HFF-Myc (cell line): ENCODE measurements around the gene BCAR1.

Experiments
- DNase-seq: peaks from one replicate; pipeline ENCODE4 v3.0.0-alpha.2; 2011; ENCODE audit warnings: low read depth; ENCODE audit errors: extremely low read depth
- H3K4me3 ChIP-seq: replicated peaks from 2 replicates; pipeline ENCODE4 v1.5.1; 2011; ENCODE audit warnings: low read depth, mild to moderate bottlenecking, control low read depth, low read length
- TF ChIP-seq, protein P1 (sequence below): IDR thresholded peaks from 2 replicates; pipeline ENCODE4 v1.5.1; 2012; ENCODE audit warnings: mild to moderate bottlenecking, low read depth, low read length, control low read depth; ENCODE audit errors: missing control alignments

The BCAR1 gene

DNA sequence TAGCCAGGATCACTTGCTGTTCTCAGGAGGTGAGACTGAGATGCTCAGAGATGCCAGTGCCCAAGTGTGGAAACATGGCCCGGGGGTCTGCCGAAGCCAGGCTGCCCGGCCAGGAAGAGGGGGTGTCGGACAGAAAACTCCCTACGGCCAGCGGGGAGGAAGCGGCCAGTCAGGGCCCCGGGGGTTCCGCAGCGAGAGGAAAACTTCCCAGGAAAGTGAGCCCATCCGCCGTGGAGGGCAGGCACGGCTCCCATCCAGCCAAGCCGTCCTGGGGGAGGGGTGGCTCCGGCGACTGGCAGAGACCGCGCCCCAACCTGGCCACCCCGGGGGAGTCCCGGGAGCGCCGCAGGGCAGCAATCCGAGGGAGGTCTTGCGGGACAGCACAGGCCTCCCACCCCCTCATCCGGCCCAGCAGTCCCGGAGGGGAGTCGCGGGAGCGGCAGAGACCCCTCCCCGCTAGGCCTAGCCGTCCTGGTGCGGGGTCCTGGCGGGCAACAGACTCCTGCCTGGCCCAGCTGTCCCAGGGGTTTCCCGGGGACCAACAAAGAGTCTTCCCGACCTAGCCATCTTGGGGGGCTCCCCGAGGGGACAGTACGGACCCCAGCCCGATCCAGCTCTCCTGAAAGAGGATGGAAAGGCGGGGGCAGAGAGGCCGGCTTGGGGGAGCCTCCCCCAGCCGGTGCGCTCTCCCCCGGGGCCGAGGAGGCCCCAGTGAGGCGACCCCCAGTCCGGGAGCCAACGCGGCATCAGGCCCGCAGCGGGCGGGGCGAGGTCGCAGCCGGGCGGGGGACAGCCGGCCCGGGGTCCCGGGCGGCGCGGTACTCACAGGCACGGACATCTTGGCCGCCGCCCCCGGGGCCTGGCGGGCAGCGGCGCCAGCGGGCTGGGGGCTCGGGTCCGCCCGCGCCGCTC lies 13.8 kb upstream of the BCAR1 start:
- H3K4me3 ChIP-seq: peak overlapping the region; percentile 92
- DNase-seq: no peak
- TF ChIP-seq, protein P1, sequence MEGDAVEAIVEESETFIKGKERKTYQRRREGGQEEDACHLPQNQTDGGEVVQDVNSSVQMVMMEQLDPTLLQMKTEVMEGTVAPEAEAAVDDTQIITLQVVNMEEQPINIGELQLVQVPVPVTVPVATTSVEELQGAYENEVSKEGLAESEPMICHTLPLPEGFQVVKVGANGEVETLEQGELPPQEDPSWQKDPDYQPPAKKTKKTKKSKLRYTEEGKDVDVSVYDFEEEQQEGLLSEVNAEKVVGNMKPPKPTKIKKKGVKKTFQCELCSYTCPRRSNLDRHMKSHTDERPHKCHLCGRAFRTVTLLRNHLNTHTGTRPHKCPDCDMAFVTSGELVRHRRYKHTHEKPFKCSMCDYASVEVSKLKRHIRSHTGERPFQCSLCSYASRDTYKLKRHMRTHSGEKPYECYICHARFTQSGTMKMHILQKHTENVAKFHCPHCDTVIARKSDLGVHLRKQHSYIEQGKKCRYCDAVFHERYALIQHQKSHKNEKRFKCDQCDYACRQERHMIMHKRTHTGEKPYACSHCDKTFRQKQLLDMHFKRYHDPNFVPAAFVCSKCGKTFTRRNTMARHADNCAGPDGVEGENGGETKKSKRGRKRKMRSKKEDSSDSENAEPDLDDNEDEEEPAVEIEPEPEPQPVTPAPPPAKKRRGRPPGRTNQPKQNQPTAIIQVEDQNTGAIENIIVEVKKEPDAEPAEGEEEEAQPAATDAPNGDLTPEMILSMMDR: no peak

DNA sequence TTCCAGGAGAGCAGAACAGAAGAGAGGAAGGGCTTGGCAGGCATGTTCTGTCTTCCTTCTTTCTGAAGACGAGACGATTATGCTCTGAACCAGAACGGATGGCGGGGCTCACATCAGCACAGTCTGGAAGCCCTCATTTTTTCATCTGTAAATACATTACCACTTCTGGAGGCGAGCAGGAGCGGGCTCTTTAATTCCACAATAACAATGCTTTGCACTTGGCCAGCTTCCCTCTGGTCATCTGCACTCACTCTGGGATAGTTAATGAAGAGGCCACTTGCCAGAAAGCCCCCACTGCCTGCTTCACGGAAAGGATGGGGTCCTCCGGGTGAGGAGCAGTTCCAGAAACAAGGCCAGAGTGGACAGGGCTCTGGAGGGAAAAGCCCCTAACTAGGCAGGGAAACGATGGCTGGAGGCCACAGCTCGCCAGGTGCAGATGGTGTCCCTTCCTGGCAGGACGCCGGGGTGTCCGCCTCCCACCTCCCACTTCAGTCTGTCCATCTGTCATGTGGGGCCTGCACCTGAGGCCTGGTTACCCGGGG lies 13.1 kb upstream of the BCAR1 start:
- DNase-seq: no peak
- TF ChIP-seq, protein P1: no peak
- H3K4me3 ChIP-seq: peak overlapping the region; percentile 92

DNA sequence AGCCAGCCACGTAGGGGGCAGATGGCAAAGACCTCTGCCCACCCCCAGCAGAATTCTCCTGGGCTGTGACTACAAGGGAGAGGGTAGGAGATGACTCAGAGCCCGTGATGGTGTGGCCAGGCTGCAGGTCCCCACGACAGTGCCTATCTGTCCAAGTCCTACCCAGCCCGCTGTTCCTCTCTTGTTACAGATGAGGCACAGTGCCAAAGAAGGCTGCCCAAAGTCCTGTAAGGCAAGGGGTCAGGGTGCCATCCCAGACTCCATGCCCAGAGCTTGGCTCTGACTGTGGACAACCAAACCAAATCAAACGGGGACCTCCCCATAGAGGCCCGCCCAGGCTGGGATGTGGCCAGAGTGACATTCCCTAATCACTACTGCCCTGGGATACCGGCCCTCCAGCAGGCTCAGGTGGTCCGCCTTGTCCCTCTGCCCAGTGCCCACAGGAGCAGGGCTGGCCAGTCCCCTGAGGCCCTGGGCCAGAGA lies 12.6 kb upstream of the BCAR1 start:
- no peak for DNase-seq
- peak overlapping the region; percentile 92 for H3K4me3 ChIP-seq
- TF ChIP-seq, protein P1: no peak

DNA sequence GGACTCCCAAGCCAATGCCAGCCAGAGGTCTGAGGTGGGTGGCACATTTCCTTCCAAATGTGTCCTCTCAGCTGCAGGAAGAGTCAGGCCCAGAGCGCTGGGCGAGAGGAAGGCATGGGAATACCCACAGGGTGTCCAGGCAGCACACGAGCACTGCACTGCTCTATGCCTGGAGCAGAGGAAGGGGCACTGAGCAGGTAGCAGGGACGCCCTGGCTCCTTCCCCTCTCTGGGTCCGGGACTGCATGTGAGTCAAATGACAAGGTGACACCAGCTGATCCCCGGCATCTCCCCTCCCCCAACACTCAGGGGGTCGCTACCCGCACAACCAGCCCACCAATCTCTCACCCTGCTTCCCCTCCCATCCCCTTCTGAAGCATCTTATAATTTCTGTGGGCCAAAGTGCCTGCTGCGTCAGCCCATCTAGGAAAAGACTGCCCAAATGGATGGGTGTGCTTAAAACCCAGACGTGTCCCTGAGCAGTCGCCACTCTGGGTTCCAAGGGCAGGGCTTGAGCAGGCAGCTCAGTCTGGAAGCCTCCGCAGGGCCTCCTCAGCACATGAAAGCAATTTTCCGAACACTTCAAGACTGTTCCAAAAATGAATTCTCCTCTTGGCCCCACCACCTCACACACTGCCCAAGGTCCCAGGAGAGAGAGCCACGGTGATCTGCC lies 12.0 kb upstream of the BCAR1 start:
- TF ChIP-seq, protein P1: no peak
- peak overlapping the region; percentile 92 for H3K4me3 ChIP-seq
- DNase-seq: no peak

DNA sequence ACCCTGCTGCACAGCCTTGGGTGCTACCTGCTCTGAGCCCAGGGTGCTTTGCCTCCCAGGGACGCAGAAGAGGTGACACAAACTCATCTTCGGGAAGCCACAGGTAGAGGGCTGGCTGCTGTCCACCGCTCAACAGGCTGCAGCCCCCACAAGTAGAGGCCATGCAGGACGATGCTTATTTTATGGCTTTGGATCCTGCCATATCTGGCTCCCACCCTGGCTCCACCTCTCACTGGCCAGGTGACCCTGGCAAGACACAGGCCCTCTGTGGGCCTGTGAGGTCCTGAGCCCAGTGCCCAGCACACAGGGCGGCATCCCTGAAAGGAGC lies 11.3 kb upstream of the BCAR1 start:
- TF ChIP-seq, protein P1: no peak

DNA sequence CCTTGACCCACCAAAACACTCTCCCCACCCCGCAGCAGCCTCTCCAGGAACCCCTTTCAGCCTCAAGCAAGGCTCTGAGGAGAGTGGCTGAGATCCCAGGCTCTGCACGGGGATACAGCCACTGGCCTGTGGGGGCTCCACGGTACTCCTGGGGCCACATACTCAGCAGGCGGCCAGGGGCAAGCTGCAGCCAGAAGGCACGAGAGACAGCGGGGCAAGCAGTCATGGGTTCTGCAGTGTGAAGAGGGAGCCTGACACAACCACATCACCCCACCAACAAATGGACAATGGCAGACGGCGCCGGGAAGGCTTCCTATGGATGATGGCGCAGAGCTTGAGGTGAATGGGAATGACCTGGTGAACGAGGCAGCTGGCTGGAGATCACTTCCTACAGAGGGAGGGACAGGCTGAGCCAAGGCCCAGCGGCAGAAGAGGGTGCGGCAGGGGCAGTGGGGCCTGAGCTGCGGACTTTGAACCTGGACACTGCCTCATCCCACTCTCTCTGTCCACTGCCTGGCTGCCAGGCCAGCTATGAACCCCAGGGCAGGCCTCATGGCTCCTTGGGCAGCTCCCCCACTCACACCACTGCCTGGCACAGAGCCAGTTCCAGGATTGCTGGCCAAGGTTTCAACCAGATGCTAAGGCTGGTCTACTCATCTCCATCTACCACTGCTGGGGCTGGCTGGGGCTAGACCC lies 10.8 kb upstream of the BCAR1 start:
- H3K4me3 ChIP-seq: no peak overlapping the region
- no peak for DNase-seq
- TF ChIP-seq, protein P1: no peak

More for the DNA sequence above, 11.3 kb upstream of the BCAR1 start:
- H3K4me3 ChIP-seq: no peak overlapping the region; the same call in 1 of the 2 replicates
- no peak for DNase-seq
